ENCODE results near the gene IRF7.
"Not testable (repeated sequence)": the region's sequence is repeated elsewhere in the genome, so short reads cannot be mapped to it uniquely, and the experiment has no call there.

IRF7 gene

GRCh38 chr11:615504-616319 is at the start of gene IRF7:
Gene IRF7, minus strand, starts transcription at chr11:615950. Its CDS starts 586 bp downstream, at chr11:615364.
- DNase-seq: peak; percentile 87

- DNase-seq: no peak
Observed at GRCh38 chr11:665062-665703, 49.4 kb upstream of the IRF7 start.

- peak; percentile 27 for DNase-seq
Observed at GRCh38 chr11:662689-663274, 47.0 kb upstream of the IRF7 start.

GRCh38 chr11:660681-661444 is 45.1 kb upstream of the IRF7 start:
- DNase-seq: no peak

- DNase-seq: no peak
Observed at GRCh38 chr11:660281-660680, 44.5 kb upstream of the IRF7 start.

- no peak for DNase-seq
Observed at GRCh38 chr11:659532-660085, 43.9 kb upstream of the IRF7 start.

GRCh38 chr11:657691-658126 is 42.0 kb upstream of the IRF7 start:
- DNase-seq: no peak

GRCh38 chr11:656866-657265 is 41.1 kb upstream of the IRF7 start:
- no peak for DNase-seq

GRCh38 chr11:656426-656825 is 40.7 kb upstream of the IRF7 start:
- no peak for DNase-seq

GRCh38 chr11:655036-655726 is 39.4 kb upstream of the IRF7 start:
- DNase-seq: no peak

GRCh38 chr11:654444-654843 is 38.7 kb upstream of the IRF7 start:
- not testable (repeated sequence) for DNase-seq

- DNase-seq: no peak
Observed at GRCh38 chr11:653837-654236, 38.1 kb upstream of the IRF7 start.

GRCh38 chr11:653136-653535 is 37.4 kb upstream of the IRF7 start:
- DNase-seq: not testable (repeated sequence)

GRCh38 chr11:650482-650881 is 34.7 kb upstream of the IRF7 start:
- no peak for DNase-seq

GRCh38 chr11:647672-648158 is 32.0 kb upstream of the IRF7 start:
- not testable (repeated sequence) for DNase-seq

GRCh38 chr11:646214-646613 is 30.5 kb upstream of the IRF7 start:
- no peak for DNase-seq

GRCh38 chr11:645536-645935 is 29.8 kb upstream of the IRF7 start:
- no peak for DNase-seq

GRCh38 chr11:643849-644738 is 28.3 kb upstream of the IRF7 start:
- DNase-seq: no peak

GRCh38 chr11:643366-643765 is 27.6 kb upstream of the IRF7 start:
- no peak for DNase-seq

- DNase-seq: no peak
Observed at GRCh38 chr11:641806-642370, 26.1 kb upstream of the IRF7 start.

All from CD4-positive, alpha-beta T cell treated with Interleukin-4 for 4 hours (primary cell).